ENCODE data around the gene PLSCR4.

Gene PLSCR4

GRCh38 chr3:146159616-146160320, 91.1 kb downstream of the PLSCR4 start:
- DNase-seq = no peak

GRCh38 chr3:146159037-146159436, 91.9 kb downstream of the PLSCR4 start:
- no peak for DNase-seq

GRCh38 chr3:146157325-146158060, 93.4 kb downstream of the PLSCR4 start:
- DNase-seq = no peak

GRCh38 chr3:146156666-146157314, 94.1 kb downstream of the PLSCR4 start:
- DNase-seq = no peak

- no peak for DNase-seq
Measured at GRCh38 chr3:146156095-146156494, 94.8 kb downstream of the PLSCR4 start.

GRCh38 chr3:146154995-146155394, 95.9 kb downstream of the PLSCR4 start:
- DNase-seq = no peak

- DNase-seq = no peak
Measured at GRCh38 chr3:146154316-146154715, 96.6 kb downstream of the PLSCR4 start.

- no peak for DNase-seq
Measured at GRCh38 chr3:146153429-146153828, 97.5 kb downstream of the PLSCR4 start.

- DNase-seq = no peak
Measured at GRCh38 chr3:146152834-146153233, 98.1 kb downstream of the PLSCR4 start.

- DNase-seq = no peak
Measured at GRCh38 chr3:146148468-146148931, 102.4 kb downstream of the PLSCR4 start.

- DNase-seq = no peak
Measured at GRCh38 chr3:146145642-146146041, 105.3 kb downstream of the PLSCR4 start.

- peak in 1 of 2 donors; percentile 33 for DNase-seq
Measured at GRCh38 chr3:146142757-146143156, 108.1 kb downstream of the PLSCR4 start.

Data from hippocampal formation (tissue), 2 donors.